GM18520 (cell line): ENCODE measurements around the gene SBF1.

Source experiments
- ATAC-seq: cut with Tn5 transposase; IDR thresholded peaks from one replicate; pipeline ENCODE4 v1.9.1; 2021; ENCODE audit not compliant: unreplicated experiment

Gene SBF1

GRCh38 chr22:50469377-50470305 lies 5.2 kb downstream of the SBF1 start:
- ATAC-seq: peak; percentile 31

- ATAC-seq: no peak
Observed at GRCh38 chr22:50468626-50469025, 6.2 kb downstream of the SBF1 start.

- no peak for ATAC-seq
Observed at GRCh38 chr22:50467773-50468440, 6.9 kb downstream of the SBF1 start.

GRCh38 chr22:50467341-50467740 lies 7.5 kb downstream of the SBF1 start:
- ATAC-seq: no peak

GRCh38 chr22:50465066-50465930 lies 9.5 kb downstream of the SBF1 start:
- no peak for ATAC-seq

- no peak for ATAC-seq
Observed at GRCh38 chr22:50464451-50464850, 10.4 kb downstream of the SBF1 start.

- ATAC-seq: no peak
Observed at GRCh38 chr22:50463188-50463900, 11.5 kb downstream of the SBF1 start.

GRCh38 chr22:50461979-50462540 lies 12.8 kb downstream of the SBF1 start:
- ATAC-seq: no peak

GRCh38 chr22:50461536-50461935 lies 13.3 kb downstream of the SBF1 start:
- ATAC-seq: no peak

GRCh38 chr22:50460938-50461337 lies 13.9 kb downstream of the SBF1 start:
- ATAC-seq: no peak

- no peak for ATAC-seq
Observed at GRCh38 chr22:50459496-50460140, 15.2 kb downstream of the SBF1 start.

- ATAC-seq: no peak
Observed at GRCh38 chr22:50459016-50459415, 15.8 kb downstream of the SBF1 start.

- ATAC-seq: no peak
Observed at GRCh38 chr22:50456466-50457234, 18.2 kb downstream of the SBF1 start.

GRCh38 chr22:50456026-50456425 lies 18.8 kb downstream of the SBF1 start:
- ATAC-seq: no peak

- ATAC-seq: no peak
Observed at GRCh38 chr22:50455201-50455600, 19.6 kb downstream of the SBF1 start.

GRCh38 chr22:50454556-50455075 lies 20.2 kb downstream of the SBF1 start:
- no peak for ATAC-seq

- no peak for ATAC-seq
Observed at GRCh38 chr22:50452649-50453048, 22.2 kb downstream of the SBF1 start.

GRCh38 chr22:50447576-50448551 lies 27.0 kb downstream of the SBF1 start:
- no peak for ATAC-seq
